Tibial nerve (tissue), 4 donors: Measurements from ENCODE around the gene ACSL5. TPM values are rescaled to one million over a fixed set of nuclear protein-coding genes. Genes with fewer than 3 reads are reported as not detected.

Experiments used
- DNase-seq, 2 donors: peaks; one replicate each; pipeline ENCODE4 v3.0.0-alpha.2; 2019; ENCODE audit warnings: low spot score in 2 of 2
- H3K27ac ChIP-seq, 4 donors: fragments of 200-600 bp; sonication (generic) in 3 of 4; one replicate each; pipeline ENCODE4 v1.5.1; 2017 to 2019; ENCODE audit warnings: mild to moderate bottlenecking in 1 of 4
- H3K27me3 ChIP-seq, 2 donors: fragments of 200-600 bp; sonication (generic) in 1 of 2; one replicate each; pipeline versions ENCODE4 v1.5.1 to v1.6.0; 2017 to 2019
- H3K36me3 ChIP-seq, 3 donors: fragments of 200-600 bp; sonication (generic); one replicate each; pipeline ENCODE4 v1.5.1; 2018 to 2019
- H3K4me1 ChIP-seq, 4 donors: fragments of 200-600 bp; sonication (generic) in 3 of 4; one replicate each; pipeline ENCODE4 v1.5.1; 2017 to 2019
- H3K4me3 ChIP-seq, 4 donors: fragments of 200-600 bp; sonication (generic) in 3 of 4; one replicate each; pipeline ENCODE4 v1.5.1; 2017 to 2019; ENCODE audit warnings: mild to moderate bottlenecking in 1 of 4, moderate library complexity in 1 of 4
- H3K9me3 ChIP-seq, 4 donors: fragments of 200-600 bp; sonication (generic) in 3 of 4; one replicate each; pipeline ENCODE4 v1.5.1; 2017 to 2019
- CTCF ChIP-seq, 5 experiments: fragments of 200-600 bp in 3 of 5; fragments of 450-650 bp in 2 of 5; sonication (generic) in 3 of 5; IDR thresholded peaks; one replicate each; pipeline ENCODE4 v1.5.1; 2016 to 2019; ENCODE audit warnings: antibody characterized with exemption in 5 of 5, mild to moderate bottlenecking in 3 of 5, moderate library complexity in 2 of 5
- EP300 ChIP-seq, 2 donors: sonication (generic); formaldehyde crosslinking; IDR thresholded peaks; one replicate each; pipeline ENCODE4 v1.6.1; 2017; ENCODE audit warnings: antibody characterized with exemption in 2 of 2, mild to moderate bottlenecking in 1 of 2
- POLR2A ChIP-seq, 2 donors: fragments of 450-650 bp; IDR thresholded peaks; one replicate each; pipeline ENCODE4 v1.6.1; 2017; ENCODE audit warnings: antibody characterized with exemption in 2 of 2, mild to moderate bottlenecking in 2 of 2, moderate library complexity in 2 of 2
- WGBS, 2 donors: methylation state at CpG; one replicate each; pipeline ENCODE4 v1.1.5; 2018; 5-methylcytosine and 5-hydroxymethylcytosine counted together
- total RNA-seq, 4 donors: library from RNA; depleted of rRNA; stranded (reverse); fragments of >200 nt; gene quantifications; one replicate each; pipeline ENCODE4 v1.1.0, GENCODE V29; 2016

ACSL5 gene
- total RNA-seq, 4 donors from 2014 or later, result 12.2 to 22.7 (median 13.1) TPM

DNA sequence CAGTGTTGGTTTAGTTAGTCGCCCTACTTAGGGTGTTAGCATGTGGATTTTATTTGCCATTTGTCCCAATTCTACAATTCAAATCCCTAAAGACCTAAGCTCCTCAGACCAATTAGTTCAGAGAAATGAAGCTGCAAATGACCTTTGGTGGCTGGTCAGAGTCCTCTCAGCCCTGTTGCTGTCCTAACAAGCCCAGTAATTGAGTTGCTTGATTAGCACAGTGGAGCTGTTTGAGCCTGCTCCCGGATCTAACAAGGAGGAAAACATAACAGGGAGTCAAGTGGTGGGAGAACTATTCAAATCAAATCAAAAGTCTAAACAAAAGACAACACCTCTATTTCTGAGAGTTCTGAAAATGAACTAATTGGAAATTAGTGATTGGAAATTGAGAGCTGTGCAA lies 50.7 kb downstream of the ACSL5 start:
- 51 to 65% methylated on average over 2 of the region's 2 CpGs for WGBS, 2 donors
- no peak for DNase-seq
- peaks cover 0 to 46% (median 0%) of the 10 kb centered on the region in 3 donors for H3K36me3 ChIP-seq

GRCh38 chr10:112426111-112426510 lies 52.2 kb downstream of the ACSL5 start:
- Histone ChIP-seq H3K27me3 (no peaks in the 10 kb centered on the region), H3K4me1 (no peaks in the 10 kb centered on the region), H3K9me3 (no peaks in the 10 kb centered on the region), H3K27ac (no peak overlapping the region), H3K4me3 (no peak overlapping the region), H3K36me3 (peaks cover 0 to 59% (median 0%) of the 10 kb centered on the region in 3 donors)
- TF ChIP-seq CTCF (IDR thresholded peaks at IDR 0.05) (no peak), POLR2A (IDR thresholded peaks at IDR 0.05) (no peak), EP300 (IDR thresholded peaks at IDR 0.05) (no peak)
- WGBS, 2 donors, result 25 to 36% methylated on average over 2 of the region's 2 CpGs
- DNase-seq, result no peak

More for the DNA sequence above, 50.7 kb downstream of the ACSL5 start:
- no peaks in the 10 kb centered on the region for H3K27me3 ChIP-seq
- no peak for TF ChIP-seq CTCF (IDR thresholded peaks at IDR 0.05)
- TF ChIP-seq EP300 (IDR thresholded peaks at IDR 0.05), result no peak
- TF ChIP-seq POLR2A (IDR thresholded peaks at IDR 0.05), result no peak
- no peak overlapping the region for H3K27ac ChIP-seq
- no peak overlapping the region for H3K4me3 ChIP-seq
- H3K4me1 ChIP-seq, result no peaks in the 10 kb centered on the region
- H3K9me3 ChIP-seq, result no peaks in the 10 kb centered on the region

- Histone ChIP-seq H3K4me3 (no peak overlapping the region), H3K4me1 (no peaks in the 10 kb centered on the region), H3K36me3 (peaks cover 0 to 69% (median 6%) of the 10 kb centered on the region in 3 donors), H3K9me3 (no peaks in the 10 kb centered on the region), H3K27me3 (no peaks in the 10 kb centered on the region), H3K27ac (peak overlapping the region in 2 of 4 donors; percentile 3 to 9)
- DNase-seq, result no peak
- TF ChIP-seq CTCF (IDR thresholded peaks at IDR 0.05) (no peak), EP300 (IDR thresholded peaks at IDR 0.05) (no peak), POLR2A (IDR thresholded peaks at IDR 0.05) (no peak)
- 73 to 80% methylated on average over 3 of the region's 3 CpGs for WGBS, 2 donors
These were observed 55.2 kb downstream of the ACSL5 start for GRCh38 chr10:112429147-112429546.

DNA sequence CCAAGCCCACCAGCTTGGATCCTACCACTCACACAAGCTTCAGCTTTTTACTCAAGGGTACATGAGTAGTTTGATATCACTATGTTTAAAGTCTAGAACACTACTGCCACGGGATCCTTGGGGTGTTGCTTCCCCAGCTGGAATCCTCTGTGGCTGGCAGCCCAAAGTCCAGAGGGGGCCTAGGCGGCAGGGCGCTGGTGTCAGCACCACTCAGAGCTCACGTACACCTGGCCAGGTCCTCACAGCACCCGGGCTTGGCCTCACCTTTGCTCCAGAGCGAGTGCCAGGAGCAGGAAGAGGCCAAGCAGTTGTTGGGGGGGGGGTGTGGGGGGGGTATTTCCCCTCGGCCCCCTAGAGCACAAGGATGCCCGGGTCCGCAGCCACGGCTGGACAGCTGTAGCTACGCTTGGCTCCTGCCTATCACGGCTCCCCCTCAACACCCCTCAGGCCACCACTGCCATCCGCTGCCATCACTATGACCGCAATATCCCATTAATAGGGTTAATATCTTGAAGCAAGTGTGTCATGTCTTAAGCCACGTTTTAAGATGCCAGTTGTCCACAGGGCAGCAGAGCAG lies 55.8 kb downstream of the ACSL5 start:
- peaks cover 0 to 75% (median 6%) of the 10 kb centered on the region in 3 donors for H3K36me3 ChIP-seq
- H3K4me1 ChIP-seq, result no peaks in the 10 kb centered on the region
- H3K27me3 ChIP-seq, result no peaks in the 10 kb centered on the region
- peak overlapping the region in 1 of 4 donors; percentile 9 for H3K27ac ChIP-seq
- no peaks in the 10 kb centered on the region for H3K9me3 ChIP-seq
- TF ChIP-seq EP300 (IDR thresholded peaks at IDR 0.05), result no peak
- no peak for TF ChIP-seq POLR2A (IDR thresholded peaks at IDR 0.05)
- no peak for TF ChIP-seq CTCF (IDR thresholded peaks at IDR 0.05)
- 80 to 81% methylated on average over 10 to 15 of the region's 15 CpGs for WGBS, 2 donors
- H3K4me3 ChIP-seq, result no peak overlapping the region
- DNase-seq, result no peak

DNA sequence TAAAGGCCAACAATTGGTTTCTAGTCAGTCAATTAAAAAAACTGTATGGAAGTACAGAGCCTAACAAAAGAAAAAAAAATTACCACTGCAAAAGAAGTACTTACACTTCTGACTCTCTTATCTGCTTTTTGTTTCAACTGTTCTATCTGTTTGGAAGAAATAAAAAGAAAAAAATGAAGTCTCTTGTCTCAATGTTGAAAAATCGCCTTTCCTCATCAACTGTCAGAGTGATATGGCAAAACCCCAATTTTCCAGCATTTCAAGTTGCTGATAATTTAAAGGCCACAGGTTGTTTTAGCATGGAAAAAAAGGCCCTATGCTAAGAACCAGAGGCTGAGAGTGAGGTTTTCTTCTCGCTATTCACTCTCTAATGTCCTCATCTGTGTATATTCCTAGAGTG lies 59.2 kb downstream of the ACSL5 start:
- no peak for DNase-seq
- H3K27ac ChIP-seq, result no peak overlapping the region
- no peak overlapping the region for H3K4me3 ChIP-seq
- WGBS, 2 donors, result 96 to 100% methylated on average over 2 of the region's 2 CpGs
- TF ChIP-seq EP300 (IDR thresholded peaks at IDR 0.05) (no peak), CTCF (IDR thresholded peaks at IDR 0.05) (no peak), POLR2A (IDR thresholded peaks at IDR 0.05) (no peak)
- peaks cover 0 to 91% (median 13%) of the 10 kb centered on the region in 3 donors for H3K36me3 ChIP-seq
- no peaks in the 10 kb centered on the region for H3K27me3 ChIP-seq
- H3K9me3 ChIP-seq, result no peaks in the 10 kb centered on the region
- no peaks in the 10 kb centered on the region for H3K4me1 ChIP-seq
